IPS-NIHi7 (cell line): ENCODE data around the gene GOLT1B.

ENCODE experiments used
- DNase-seq: peaks from one replicate; pipeline ENCODE4 v3.0.0; 2012; ENCODE audit warnings: mixed read lengths; ENCODE audit errors: extremely low spot score

The GOLT1B gene

GRCh38 chr12:21523148-21523547 is 21.6 kb downstream of the GOLT1B start:
- no peak for DNase-seq

GRCh38 chr12:21526053-21526452 is 24.5 kb downstream of the GOLT1B start, which contains the start of gene SPX:
Gene SPX (plus strand): TSS chr12:21526296. CDS start chr12:21526473, 177 bp downstream.
- no peak for DNase-seq

- DNase-seq, result no peak
Measured at GRCh38 chr12:21526721-21527345, 25.2 kb downstream of the GOLT1B start.

GRCh38 chr12:21527451-21528180 is 26.0 kb downstream of the GOLT1B start:
- DNase-seq, result peak; percentile 60

GRCh38 chr12:21528953-21529352 is 27.4 kb downstream of the GOLT1B start:
- DNase-seq, result no peak

GRCh38 chr12:21529456-21529855 is 27.9 kb downstream of the GOLT1B start:
- DNase-seq, result no peak

GRCh38 chr12:21538061-21538653 is 36.6 kb downstream of the GOLT1B start:
- DNase-seq, result no peak

GRCh38 chr12:21539797-21540196 is 38.2 kb downstream of the GOLT1B start:
- DNase-seq, result no peak

- DNase-seq, result no peak
Measured at GRCh38 chr12:21541773-21542172, 40.2 kb downstream of the GOLT1B start.

GRCh38 chr12:21542403-21542802 is 40.8 kb downstream of the GOLT1B start:
- no peak for DNase-seq

GRCh38 chr12:21543151-21543550 is 41.6 kb downstream of the GOLT1B start:
- DNase-seq, result no peak

- DNase-seq, result no peak
Measured at GRCh38 chr12:21545557-21545956, 44.0 kb downstream of the GOLT1B start.

GRCh38 chr12:21546716-21547115 is 45.1 kb downstream of the GOLT1B start:
- no peak for DNase-seq

GRCh38 chr12:21547437-21547836 is 45.8 kb downstream of the GOLT1B start:
- no peak for DNase-seq

- no peak for DNase-seq
Measured at GRCh38 chr12:21551841-21552465, 50.4 kb downstream of the GOLT1B start.

GRCh38 chr12:21552635-21553328 is 51.2 kb downstream of the GOLT1B start:
- DNase-seq, result no peak

- no peak for DNase-seq
Measured at GRCh38 chr12:21553329-21553675, 51.7 kb downstream of the GOLT1B start.

GRCh38 chr12:21558100-21558679 is 56.6 kb downstream of the GOLT1B start:
- DNase-seq, result no peak

- DNase-seq, result no peak
Measured at GRCh38 chr12:21559855-21560569, 58.4 kb downstream of the GOLT1B start.

GRCh38 chr12:21561158-21561557 is 59.6 kb downstream of the GOLT1B start:
- DNase-seq, result no peak

- no peak for DNase-seq
Measured at GRCh38 chr12:21562859-21563258, 61.3 kb downstream of the GOLT1B start.
